Pulmonary artery endothelial cell (primary cell): ENCODE measurements around the gene APOO. TPM values are rescaled to one million over a fixed set of nuclear protein-coding genes. Genes with fewer than 3 reads are reported as not detected.

Experiments
- DNase-seq: peaks from one replicate; pipeline ENCODE4 v3.0.0-alpha.2; 2011; ENCODE audit warnings: low read depth, low spot score
- total RNA-seq: library from RNA; depleted of rRNA; stranded (reverse); fragments of >200 nt; gene quantifications from 2 replicates; pipeline ENCODE4 v1.2.3, GENCODE V29; 2014

APOO gene
- total RNA-seq, 1 donor from 2014 or later = 7.9 TPM

GRCh38 chrX:23819385-23820234 lies 88.1 kb downstream of the APOO start:
- no peak for DNase-seq

- no peak for DNase-seq
Measured at GRCh38 chrX:23817979-23818336, 89.8 kb downstream of the APOO start.

- no peak for DNase-seq
Measured at GRCh38 chrX:23816179-23816578, 91.6 kb downstream of the APOO start.

- no peak for DNase-seq
Measured at GRCh38 chrX:23815376-23815775, 92.4 kb downstream of the APOO start.

GRCh38 chrX:23813808-23814207 lies 93.9 kb downstream of the APOO start:
- DNase-seq = no peak

GRCh38 chrX:23811656-23812055 lies 96.1 kb downstream of the APOO start:
- DNase-seq = peak; percentile 8

GRCh38 chrX:23811108-23811651 lies 96.6 kb downstream of the APOO start:
- DNase-seq = no peak

- no peak for DNase-seq
Measured at GRCh38 chrX:23810279-23810678, 97.5 kb downstream of the APOO start.

- no peak for DNase-seq
Measured at GRCh38 chrX:23805389-23805788, 102.3 kb downstream of the APOO start.

GRCh38 chrX:23804578-23804977 lies 103.2 kb downstream of the APOO start:
- DNase-seq = no peak

GRCh38 chrX:23803931-23804381 lies 103.8 kb downstream of the APOO start:
- DNase-seq = peak; percentile 66

GRCh38 chrX:23802431-23802830 lies 105.3 kb downstream of the APOO start:
- DNase-seq = no peak

GRCh38 chrX:23799469-23800065 lies 108.2 kb downstream of the APOO start:
- no peak for DNase-seq

GRCh38 chrX:23797371-23798128 lies 110.2 kb downstream of the APOO start:
- DNase-seq = no peak

GRCh38 chrX:23795221-23795620 lies 112.5 kb downstream of the APOO start:
- DNase-seq = no peak

GRCh38 chrX:23792861-23793553 lies 114.7 kb downstream of the APOO start:
- no peak for DNase-seq

- DNase-seq = no peak
Measured at GRCh38 chrX:23790155-23790497, 117.6 kb downstream of the APOO start.

GRCh38 chrX:23789386-23790154 lies 118.2 kb downstream of the APOO start:
- DNase-seq = no peak

GRCh38 chrX:23788946-23789345 lies 118.8 kb downstream of the APOO start:
- DNase-seq = no peak

- DNase-seq = no peak
Measured at GRCh38 chrX:23788521-23788920, 119.2 kb downstream of the APOO start.

GRCh38 chrX:23787745-23788118 lies 120.0 kb downstream of the APOO start:
- DNase-seq = no peak
